Thoracic aorta (tissue), 2 donors: ENCODE data around the gene CSN2. TPM values are rescaled to one million over a fixed set of nuclear protein-coding genes. Genes with fewer than 3 reads are reported as not detected.

Experiments
- ATAC-seq: fragments of 150-250 bp; one replicate; pipeline ENCODE4 v1.8.0; 2017; ENCODE audit warnings: low read depth; ENCODE audit not compliant: insufficient number of reproducible peaks, low FRiP score
- DNase-seq: peaks from one replicate; pipeline ENCODE4 v3.0.0-alpha.2; 2020; ENCODE audit warnings: low spot score
- H3K27ac ChIP-seq, 2 donors: fragments of 200-600 bp; sonication (generic); 1 replicate in 1 of 2; 2 replicates in 1 of 2; pipeline ENCODE4 v1.5.1; 2016; ENCODE audit warnings: mild to moderate bottlenecking in 2 of 2, moderate library complexity in 2 of 2
- H3K27me3 ChIP-seq: fragments of 200-600 bp; sonication (generic); replicated peaks from 2 replicates; pipeline ENCODE4 v1.6.0; 2016; ENCODE audit warnings: mild to moderate bottlenecking; ENCODE audit not compliant: insufficient read depth
- H3K36me3 ChIP-seq: fragments of 200-600 bp; sonication (generic); one replicate; pipeline ENCODE4 v1.5.1; 2016
- H3K4me1 ChIP-seq, 2 donors: fragments of 200-600 bp; sonication (generic); 1 replicate in 1 of 2; 2 replicates in 1 of 2; pipeline versions ENCODE4 v1.5.1 to v1.6.0; 2016; ENCODE audit warnings: low read depth in 2 of 2, mild to moderate bottlenecking in 1 of 2; ENCODE audit not compliant: control insufficient read depth in 1 of 2
- H3K4me3 ChIP-seq: fragments of 200-600 bp; sonication (generic); 2 replicates; pipeline ENCODE4 v1.5.1; 2016; ENCODE audit warnings: mild to moderate bottlenecking
- H3K9me3 ChIP-seq: fragments of 200-600 bp; sonication (generic); 2 replicates; pipeline ENCODE4 v1.5.1; 2016
- total RNA-seq, 2 donors: library from RNA; depleted of rRNA; stranded (reverse); fragments of >200 nt; gene quantifications; one replicate each; pipeline versions ENCODE4 v1.1.0 to v1.2.3, GENCODE V29; 2016
- TF ChIP-seq, protein P1 (sequence below): fragments of 200-600 bp; sonication (generic); IDR thresholded peaks from one replicate; pipeline ENCODE4 v1.5.1; 2019; ENCODE audit warnings: antibody characterized with exemption

CSN2 gene, protein sequence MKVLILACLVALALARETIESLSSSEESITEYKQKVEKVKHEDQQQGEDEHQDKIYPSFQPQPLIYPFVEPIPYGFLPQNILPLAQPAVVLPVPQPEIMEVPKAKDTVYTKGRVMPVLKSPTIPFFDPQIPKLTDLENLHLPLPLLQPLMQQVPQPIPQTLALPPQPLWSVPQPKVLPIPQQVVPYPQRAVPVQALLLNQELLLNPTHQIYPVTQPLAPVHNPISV
- total RNA-seq = not detected

DNA sequence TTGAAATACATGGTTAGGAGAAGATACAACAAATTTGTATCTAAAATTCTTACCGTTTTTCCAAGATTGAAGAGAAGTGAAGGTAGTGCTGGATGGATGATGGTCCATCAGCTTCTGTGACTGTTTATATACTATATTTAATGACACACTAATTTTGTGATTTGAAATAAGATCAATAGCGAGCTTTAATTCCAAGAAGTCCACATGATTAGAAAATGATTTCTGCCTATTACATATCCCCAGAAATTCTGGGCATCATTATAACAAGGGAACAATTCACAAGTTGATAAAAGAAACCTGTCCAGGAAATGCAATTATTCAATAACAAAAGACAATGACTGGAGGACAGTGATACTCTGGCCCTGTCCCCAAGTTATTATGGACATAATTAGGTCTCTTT, at the start of gene CSN2:
Gene CSN2 (minus strand): TSS at position 101 of the 400 bp plus-strand sequence. CDS start 4,733 bp downstream, outside the sequence.
- H3K27me3 ChIP-seq = no peaks in the 10 kb centered on the region
- H3K4me1 ChIP-seq = no peaks in the 10 kb centered on the region
- no peaks in the 10 kb centered on the region for H3K9me3 ChIP-seq
- no peak within 1 kb of the TSS for H3K4me3 ChIP-seq
- H3K36me3 ChIP-seq = no peaks in the 10 kb centered on the region
- no peak within 1 kb of the TSS for H3K27ac ChIP-seq
- ATAC-seq = no peak
- TF ChIP-seq, protein P1, sequence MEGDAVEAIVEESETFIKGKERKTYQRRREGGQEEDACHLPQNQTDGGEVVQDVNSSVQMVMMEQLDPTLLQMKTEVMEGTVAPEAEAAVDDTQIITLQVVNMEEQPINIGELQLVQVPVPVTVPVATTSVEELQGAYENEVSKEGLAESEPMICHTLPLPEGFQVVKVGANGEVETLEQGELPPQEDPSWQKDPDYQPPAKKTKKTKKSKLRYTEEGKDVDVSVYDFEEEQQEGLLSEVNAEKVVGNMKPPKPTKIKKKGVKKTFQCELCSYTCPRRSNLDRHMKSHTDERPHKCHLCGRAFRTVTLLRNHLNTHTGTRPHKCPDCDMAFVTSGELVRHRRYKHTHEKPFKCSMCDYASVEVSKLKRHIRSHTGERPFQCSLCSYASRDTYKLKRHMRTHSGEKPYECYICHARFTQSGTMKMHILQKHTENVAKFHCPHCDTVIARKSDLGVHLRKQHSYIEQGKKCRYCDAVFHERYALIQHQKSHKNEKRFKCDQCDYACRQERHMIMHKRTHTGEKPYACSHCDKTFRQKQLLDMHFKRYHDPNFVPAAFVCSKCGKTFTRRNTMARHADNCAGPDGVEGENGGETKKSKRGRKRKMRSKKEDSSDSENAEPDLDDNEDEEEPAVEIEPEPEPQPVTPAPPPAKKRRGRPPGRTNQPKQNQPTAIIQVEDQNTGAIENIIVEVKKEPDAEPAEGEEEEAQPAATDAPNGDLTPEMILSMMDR = no peak
- DNase-seq = no peak

DNA sequence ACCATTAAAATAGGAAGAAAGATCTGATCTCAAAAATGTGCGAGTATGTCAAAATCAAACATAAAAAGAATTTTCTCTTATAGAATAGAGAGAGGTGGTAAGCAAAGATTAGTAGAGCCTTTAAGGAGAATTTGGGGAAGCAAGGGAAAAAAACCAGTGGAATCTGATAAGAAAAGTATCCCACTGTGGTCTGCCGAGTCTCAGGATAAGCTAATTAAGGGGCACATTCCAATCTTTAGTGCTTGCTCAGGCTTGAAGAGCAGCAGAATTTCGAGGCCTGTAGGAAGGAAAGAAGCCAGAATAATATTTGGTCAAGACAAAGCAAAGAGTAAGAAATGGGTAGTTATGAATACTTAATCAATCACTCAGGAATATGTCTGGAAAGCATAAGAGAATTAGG, 43.2 kb upstream of the CSN2 start:
- no peaks in the 10 kb centered on the region for H3K4me1 ChIP-seq
- TF ChIP-seq, protein P1 = no peak
- no peak for ATAC-seq
- H3K27me3 ChIP-seq = no peaks in the 10 kb centered on the region
- no peaks in the 10 kb centered on the region for H3K36me3 ChIP-seq
- no peak for DNase-seq
- H3K9me3 ChIP-seq = no peaks in the 10 kb centered on the region
- no peak overlapping the region for H3K4me3 ChIP-seq
- H3K27ac ChIP-seq = no peak overlapping the region

DNA sequence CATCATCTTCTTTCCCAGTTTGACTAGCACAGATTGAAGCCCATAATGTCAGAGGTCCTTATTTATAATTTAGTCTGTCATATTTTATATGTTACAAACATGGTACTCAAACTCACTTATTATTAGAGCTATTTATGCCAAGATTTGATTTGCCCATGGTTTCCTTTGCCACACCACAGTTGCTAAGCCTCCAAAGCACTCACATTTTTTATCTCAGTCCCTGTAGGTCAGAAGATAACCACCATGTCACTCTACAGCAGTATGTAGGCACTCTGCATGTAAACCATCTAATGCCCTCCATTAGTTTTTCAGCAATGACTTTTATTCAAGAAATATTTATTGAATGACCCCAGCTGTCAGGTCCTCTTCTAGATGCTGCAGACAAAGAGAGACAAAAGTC, 37.0 kb upstream of the CSN2 start:
- ATAC-seq = no peak
- H3K9me3 ChIP-seq = no peaks in the 10 kb centered on the region
- DNase-seq = no peak

DNA sequence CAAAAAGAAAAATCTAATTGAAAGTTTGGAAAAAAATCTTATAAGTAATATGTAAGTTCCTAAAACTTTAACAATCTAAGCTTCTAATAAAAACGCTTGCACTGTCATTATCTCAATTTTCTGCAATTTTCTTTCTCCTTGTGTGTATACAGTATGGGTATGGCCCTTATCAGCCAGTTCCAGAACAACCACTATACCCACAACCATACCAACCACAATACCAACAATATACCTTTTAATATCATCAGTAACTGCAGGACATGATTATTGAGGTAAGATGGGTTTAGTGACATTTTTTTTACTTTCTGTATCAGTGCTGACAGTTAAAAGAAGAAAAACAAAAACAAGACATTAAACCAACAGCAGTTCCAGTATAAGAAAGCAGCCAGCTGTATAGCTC, 35.2 kb upstream of the CSN2 start:
- H3K4me3 ChIP-seq = no peak overlapping the region
- DNase-seq = no peak
- no peaks in the 10 kb centered on the region for H3K9me3 ChIP-seq
- no peak overlapping the region for H3K27ac ChIP-seq
- TF ChIP-seq, protein P1 = no peak
- no peaks in the 10 kb centered on the region for H3K27me3 ChIP-seq
- H3K36me3 ChIP-seq = no peaks in the 10 kb centered on the region
- ATAC-seq = no peak
- H3K4me1 ChIP-seq = no peaks in the 10 kb centered on the region

More for the DNA sequence above, 37.0 kb upstream of the CSN2 start:
- Histone ChIP-seq H3K4me1 (no peaks in the 10 kb centered on the region), H3K4me3 (no peak overlapping the region), H3K27me3 (no peaks in the 10 kb centered on the region), H3K36me3 (no peaks in the 10 kb centered on the region), H3K27ac (no peak overlapping the region)
- TF ChIP-seq, protein P1 = no peak

DNA sequence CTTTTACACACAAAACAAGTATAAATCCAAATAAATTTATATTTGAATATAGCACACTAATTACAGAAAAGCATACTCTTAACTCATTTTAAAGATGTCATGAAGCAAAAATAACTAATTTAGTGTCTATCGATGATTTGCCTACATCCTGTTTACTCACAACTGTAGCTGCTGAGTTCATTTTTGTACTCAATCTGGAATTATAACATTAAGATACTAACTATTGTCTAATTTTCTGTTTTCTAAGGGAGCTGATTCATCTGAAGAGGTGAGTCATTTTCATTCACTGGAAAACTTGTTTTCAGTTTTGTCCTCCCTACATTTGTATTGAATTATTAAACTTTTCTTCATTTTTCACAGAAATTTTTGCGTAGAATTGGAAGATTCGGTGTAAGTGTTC, 33.9 kb upstream of the CSN2 start:
- Histone ChIP-seq H3K4me1 (no peaks in the 10 kb centered on the region), H3K4me3 (no peak overlapping the region), H3K27me3 (no peaks in the 10 kb centered on the region), H3K27ac (no peak overlapping the region), H3K9me3 (no peaks in the 10 kb centered on the region), H3K36me3 (no peaks in the 10 kb centered on the region)
- TF ChIP-seq, protein P1 = no peak
- ATAC-seq (no peak), DNase-seq (no peak)
